ENCODE data around the gene ZNF625.
"Not testable (repeated sequence)": the region's sequence is repeated elsewhere in the genome, so short reads cannot be mapped to it uniquely, and the experiment has no call there.

Gene ZNF625

GRCh38 chr19:12139269-12139668 is 17.3 kb downstream of the ZNF625 start:
- in situ Hi-C loops (cut with MboI; ENCODE audit: low sequenced_read_pairs) = no loop called here

DNA sequence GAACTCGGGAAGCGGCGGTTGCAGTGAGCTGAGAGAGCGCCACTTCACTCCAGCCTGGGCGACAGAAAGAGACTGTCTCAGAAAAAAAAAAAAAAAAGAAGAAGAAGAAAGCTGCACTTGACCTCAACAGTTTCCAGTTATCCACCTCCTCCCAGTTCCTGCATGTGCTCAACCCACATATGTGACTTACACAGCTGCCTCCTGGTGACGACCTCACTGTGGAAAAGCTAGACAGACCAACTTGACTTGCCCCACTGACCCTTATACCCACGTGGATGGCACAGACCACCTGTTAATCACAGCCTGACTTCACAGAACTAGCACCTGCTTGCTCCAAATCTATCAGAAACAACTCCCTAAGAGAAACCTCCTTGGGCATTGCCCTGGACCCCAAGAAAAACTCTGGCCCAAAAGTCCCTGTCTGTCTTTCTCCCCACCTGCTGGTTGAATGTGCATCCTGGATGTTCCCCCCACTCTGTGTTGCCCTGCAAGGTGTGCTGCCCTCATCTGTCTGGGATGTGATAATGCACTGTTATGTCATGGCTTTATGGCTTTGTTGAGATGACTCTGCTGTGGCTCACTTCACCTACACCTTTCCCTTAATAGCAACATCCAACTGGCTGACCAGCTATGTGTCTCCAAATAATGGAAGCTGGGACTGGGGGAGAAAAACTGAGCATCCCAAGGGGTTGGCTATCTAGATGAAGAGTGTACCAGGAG is 19.2 kb downstream of the ZNF625 start:
- in situ Hi-C loops (cut with MboI; ENCODE audit: low sequenced_read_pairs) = no loop called here

DNA sequence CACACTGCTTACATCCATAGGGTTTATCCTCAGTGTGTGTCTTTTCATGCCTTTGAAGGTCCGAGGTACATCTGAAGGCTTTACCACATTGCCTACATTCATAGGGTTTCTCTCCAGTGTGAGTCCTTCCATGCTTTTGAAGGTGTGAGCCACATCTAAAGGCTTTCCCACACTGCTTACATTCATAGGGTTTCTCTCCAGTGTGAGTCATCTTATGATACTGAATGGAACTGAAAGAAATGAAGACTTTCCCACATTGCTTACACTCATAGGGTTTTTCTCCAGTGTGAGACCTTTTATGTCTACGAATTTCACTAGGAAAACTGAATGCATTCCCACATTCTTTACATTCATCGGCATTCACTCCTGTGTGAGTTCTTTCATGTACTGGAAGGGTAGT is 23.5 kb downstream of the ZNF625 start:
- in situ Hi-C loops (cut with MboI; ENCODE audit: low sequenced_read_pairs) = no loop called here

DNA sequence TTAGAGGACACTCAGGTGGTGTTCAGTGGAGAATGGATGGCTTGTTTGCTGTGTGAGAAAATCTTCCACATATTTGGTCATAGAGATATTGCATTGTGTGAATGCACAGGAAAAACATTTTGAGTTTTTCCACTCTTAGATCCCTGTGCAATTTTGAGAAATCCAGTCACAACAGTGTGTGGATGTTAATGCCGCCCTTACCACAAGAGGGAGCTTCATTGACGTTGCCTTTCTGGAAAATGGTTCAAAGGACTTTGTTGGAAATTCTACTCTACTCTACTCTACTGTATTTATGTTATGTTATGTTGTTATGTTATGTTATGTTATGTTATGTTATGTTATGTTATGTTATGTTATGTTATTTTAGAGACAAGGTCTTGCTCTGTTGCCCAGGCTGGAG is 29.8 kb downstream of the ZNF625 start:
- in situ Hi-C loops (cut with MboI; ENCODE audit: low sequenced_read_pairs) = no loop called here

- in situ Hi-C loops (cut with MboI; ENCODE audit: low sequenced_read_pairs) = no loop called here
Observed at GRCh38 chr19:12117201-12117970, 39.1 kb downstream of the ZNF625 start.

- in situ Hi-C loops (cut with MboI; ENCODE audit: low sequenced_read_pairs) = no loop called here
Observed at GRCh38 chr19:12113121-12113520, 43.4 kb downstream of the ZNF625 start.

GRCh38 chr19:12112701-12113100 is 43.8 kb downstream of the ZNF625 start:
- in situ Hi-C loops (cut with MboI; ENCODE audit: low sequenced_read_pairs) = no loop called here

- in situ Hi-C loops (cut with MboI; ENCODE audit: low sequenced_read_pairs) = no loop called here
Observed at GRCh38 chr19:12111943-12112637, 44.4 kb downstream of the ZNF625 start.

- in situ Hi-C loops (cut with MboI; ENCODE audit: low sequenced_read_pairs) = no loop called here
Observed at GRCh38 chr19:12111176-12111575, 45.4 kb downstream of the ZNF625 start.

DNA sequence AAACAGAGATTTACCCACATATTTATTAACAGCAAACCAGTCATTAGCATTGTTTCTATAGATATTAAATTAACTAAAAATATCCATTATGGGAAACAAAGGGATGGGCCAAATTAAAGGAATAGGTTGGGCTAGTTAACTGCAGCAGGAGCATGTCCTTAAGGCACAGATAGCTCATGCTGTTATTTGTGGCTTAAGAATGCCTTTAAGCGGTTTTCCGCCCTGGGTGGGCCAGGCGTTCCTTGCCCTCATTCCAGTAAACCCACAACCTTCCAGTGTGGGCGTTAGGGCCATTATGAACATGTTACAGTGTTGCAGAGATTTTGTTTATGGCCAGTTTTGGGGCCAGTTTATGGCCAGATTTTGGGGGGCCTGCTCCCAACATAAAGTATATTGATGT is 52.6 kb downstream of the ZNF625 start:
- in situ Hi-C loops (cut with MboI; ENCODE audit: low sequenced_read_pairs) = not testable (repeated sequence)

DNA sequence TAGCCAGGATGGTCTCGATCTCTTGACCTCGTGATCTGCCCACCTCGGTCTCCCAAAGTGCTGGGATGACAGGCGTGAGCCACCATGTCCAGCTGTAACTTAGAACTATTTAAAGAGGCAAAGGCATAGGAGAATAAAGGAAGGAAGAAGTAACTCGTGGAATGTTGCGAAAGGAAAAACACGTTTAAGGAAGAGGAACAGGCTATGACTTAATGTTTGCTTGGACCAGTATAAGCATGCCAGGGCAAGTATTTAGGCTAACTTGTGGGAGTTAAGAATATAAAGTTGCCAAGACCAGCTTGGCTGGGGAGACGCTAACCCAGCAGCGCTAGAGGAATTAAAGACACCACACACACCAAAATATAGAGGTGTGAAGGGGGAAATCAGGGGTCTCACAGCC is 58.5 kb downstream of the ZNF625 start:
- in situ Hi-C loops (cut with MboI; ENCODE audit: low sequenced_read_pairs) = no loop called here

DNA sequence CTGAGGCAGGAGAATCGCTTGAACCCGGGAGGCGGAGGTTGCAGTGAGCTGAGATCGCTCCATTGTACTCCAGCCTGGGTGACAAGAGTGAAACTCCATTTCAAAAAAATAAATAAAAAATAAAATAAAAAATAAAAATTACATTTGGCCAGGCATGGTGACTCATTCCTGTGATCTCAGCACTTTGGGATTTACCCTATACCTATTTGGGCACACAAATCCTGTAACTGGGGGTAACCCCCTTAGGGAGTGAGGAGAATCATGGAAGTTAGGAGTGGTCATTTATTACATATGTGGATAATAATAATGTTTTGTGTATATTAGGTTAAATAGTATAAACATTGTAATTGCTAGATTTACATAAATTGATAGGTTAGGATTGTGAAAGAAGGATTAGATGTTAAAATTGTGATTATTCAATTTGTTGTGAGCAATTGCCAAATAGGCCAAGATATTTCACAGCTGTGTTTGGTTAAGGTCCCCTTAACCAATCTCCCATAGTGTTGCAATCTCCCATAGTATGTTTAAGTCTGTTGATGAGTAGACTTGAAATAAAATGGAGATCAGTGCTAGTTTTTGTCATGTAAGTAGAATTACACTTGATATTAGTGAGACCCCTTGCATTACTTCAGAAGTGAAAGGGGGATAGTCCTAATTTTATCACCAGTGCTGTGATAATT is 61.3 kb downstream of the ZNF625 start:
- in situ Hi-C loops (cut with MboI; ENCODE audit: low sequenced_read_pairs) = no loop called here
